ENCODE measurements around the gene ITGAE. TPM values are rescaled to one million over a fixed set of nuclear protein-coding genes. Genes with fewer than 3 reads are reported as not detected.

Gene ITGAE
- total RNA-seq, 4 donors from 2014 or later: 16.1 to 29.5 (median 21.4) TPM

- peaks cover 37 to 47% (median 42%) of the 10 kb centered on the region in 4 donors for H3K4me1 ChIP-seq
- no peak overlapping the region for H3K4me3 ChIP-seq
- H3K27ac ChIP-seq (replicated peaks in 1 of 4): peak overlapping the region in 3 of 4 donors; percentile 98 to 99 (median 98)
- 67% methylated on average over 5 of the region's 5 CpGs for WGBS
- peaks cover 15 to 48% (median 43%) of the 10 kb centered on the region in 4 donors for H3K36me3 ChIP-seq
- TF ChIP-seq EP300 (IDR thresholded peaks at IDR 0.05) (no peak), POLR2AphosphoS5 (IDR thresholded peaks at IDR 0.05) (no peak), POLR2A (IDR thresholded peaks at IDR 0.05; ENCODE audit: low read depth) (no peak)
- TF ChIP-seq, protein P1, sequence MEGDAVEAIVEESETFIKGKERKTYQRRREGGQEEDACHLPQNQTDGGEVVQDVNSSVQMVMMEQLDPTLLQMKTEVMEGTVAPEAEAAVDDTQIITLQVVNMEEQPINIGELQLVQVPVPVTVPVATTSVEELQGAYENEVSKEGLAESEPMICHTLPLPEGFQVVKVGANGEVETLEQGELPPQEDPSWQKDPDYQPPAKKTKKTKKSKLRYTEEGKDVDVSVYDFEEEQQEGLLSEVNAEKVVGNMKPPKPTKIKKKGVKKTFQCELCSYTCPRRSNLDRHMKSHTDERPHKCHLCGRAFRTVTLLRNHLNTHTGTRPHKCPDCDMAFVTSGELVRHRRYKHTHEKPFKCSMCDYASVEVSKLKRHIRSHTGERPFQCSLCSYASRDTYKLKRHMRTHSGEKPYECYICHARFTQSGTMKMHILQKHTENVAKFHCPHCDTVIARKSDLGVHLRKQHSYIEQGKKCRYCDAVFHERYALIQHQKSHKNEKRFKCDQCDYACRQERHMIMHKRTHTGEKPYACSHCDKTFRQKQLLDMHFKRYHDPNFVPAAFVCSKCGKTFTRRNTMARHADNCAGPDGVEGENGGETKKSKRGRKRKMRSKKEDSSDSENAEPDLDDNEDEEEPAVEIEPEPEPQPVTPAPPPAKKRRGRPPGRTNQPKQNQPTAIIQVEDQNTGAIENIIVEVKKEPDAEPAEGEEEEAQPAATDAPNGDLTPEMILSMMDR (IDR thresholded peaks at IDR 0.05): no peak
- intact Hi-C loops (cut with DNase I): no loop called here
- no peak for DNase-seq (ENCODE audit: extremely low spot score)
- H3K27me3 ChIP-seq: no peaks in the 10 kb centered on the region
- H3K9me3 ChIP-seq: no peaks in the 10 kb centered on the region
Observed at GRCh38 chr17:3665834-3666233, 135.2 kb downstream of the ITGAE start.

Other genes with a start within 250 kb of the ITGAE start
- gene TRPV3, start 243.4 kb downstream of the ITGAE start, total RNA-seq: under 1 TPM; 0.26 to 0.83 (median 0.45) TPM
- 1 to 10 TPM; 2.0 to 5.0 (median 3.1) TPM for gene TRPV1, start 191.8 kb downstream of the ITGAE start, total RNA-seq
- gene SHPK, start 164.9 kb downstream of the ITGAE start, total RNA-seq: 10 to 100 TPM in 1 of 4 donors, 1 to 10 TPM in 3; 5.0 to 10.7 (median 5.6) TPM
- gene CTNS, start 164.4 kb downstream of the ITGAE start, total RNA-seq: 10 to 100 TPM; 10.4 to 20.3 (median 15.5) TPM
- gene TAX1BP3, start 132.6 kb downstream of the ITGAE start, total RNA-seq: 100 to 1,000 TPM in 3 of 4 donors, 10 to 100 TPM in 1; 98.0 to 175 (median 115) TPM
- gene EMC6, start 132.4 kb downstream of the ITGAE start, total RNA-seq: 10 to 100 TPM; 15.8 to 38.2 (median 23.6) TPM
- 1 to 10 TPM in 2 of 4 donors, under 1 TPM in 2; 0.19 to 1.5 (median 1.0) TPM for gene P2RX5, start 105.0 kb downstream of the ITGAE start, total RNA-seq
- gene HASPIN, start 77.3 kb downstream of the ITGAE start, total RNA-seq: under 1 TPM in 2 of 4 donors, not detected in 2; 0.13 to 0.23 TPM
- 10 to 100 TPM; 15.0 to 33.9 (median 21.9) TPM for gene NCBP3, start 45.1 kb upstream of the ITGAE start, total RNA-seq
- gene CAMKK1, start 91.9 kb upstream of the ITGAE start, total RNA-seq: 1 to 10 TPM; 2.9 to 8.8 (median 4.4) TPM
- gene P2RX1, start 115.3 kb upstream of the ITGAE start, total RNA-seq: 10 to 100 TPM in 2 of 4 donors, 1 to 10 TPM in 2; 3.7 to 26.0 (median 10.2) TPM
- 10 to 100 TPM; 17.9 to 35.4 (median 24.8) TPM for gene ATP2A3, start 163.2 kb upstream of the ITGAE start, total RNA-seq

All from esophagus muscularis mucosa (tissue), 4 donors.